Natural killer cell (primary cell): ENCODE data around the gene GRID1. TPM values are rescaled to one million over a fixed set of nuclear protein-coding genes. Genes with fewer than 3 reads are reported as not detected.

Source experiments
- ATAC-seq, 3 donors: fragments of 150-1000 bp in 2 of 3; fragments of 200-7000 bp in 1 of 3; cut with Tn5 transposase; 1 replicate in 1 of 3; 2 replicates in 2 of 3; pipeline ENCODE4 v1.10.0; 2021; ENCODE audit warnings: mild to moderate bottlenecking in 2 of 3, moderate library complexity in 2 of 3
- DNase-seq, 2 donors: peaks; one replicate each; pipeline versions ENCODE4 v3.0.0 to v3.0.0-alpha.2; 2013 to 2021; ENCODE audit warnings: mixed read lengths in 1 of 2
- H3K27ac ChIP-seq: one replicate; pipeline ENCODE4 v1.5.1; 2013; ENCODE audit warnings: mild to moderate bottlenecking, low read length
- H3K27me3 ChIP-seq: one replicate; pipeline ENCODE4 v1.6.1; 2013; ENCODE audit warnings: low read length; ENCODE audit not compliant: control insufficient read depth, insufficient read depth
- H3K36me3 ChIP-seq: one replicate; pipeline ENCODE4 v1.6.1; 2013; ENCODE audit warnings: low read length; ENCODE audit not compliant: control insufficient read depth, insufficient read depth
- H3K4me1 ChIP-seq: one replicate; pipeline ENCODE4 v1.6.1; 2013; ENCODE audit warnings: low read length; ENCODE audit not compliant: control insufficient read depth, insufficient read depth
- H3K4me3 ChIP-seq: one replicate; pipeline ENCODE4 v1.5.1; 2013; ENCODE audit warnings: low read length
- H3K9me3 ChIP-seq: one replicate; pipeline ENCODE4 v1.6.1; 2013; ENCODE audit warnings: low read length; ENCODE audit not compliant: control insufficient read depth, insufficient read depth
- H3K27ac Mint-ChIP-seq, 2 donors: one replicate each; pipeline ENCODE4 v1.8.0; 2022; ENCODE audit warnings: mild to moderate bottlenecking in 2 of 2, mixed read lengths in 2 of 2, moderate library complexity in 1 of 2
- H3K27me3 Mint-ChIP-seq, 2 donors: one replicate each; pipeline ENCODE4 v1.8.0; 2022; ENCODE audit warnings: low read depth in 2 of 2, mixed read lengths in 2 of 2
- H3K36me3 Mint-ChIP-seq: one replicate; pipeline ENCODE4 v1.8.0; 2022; ENCODE audit warnings: mixed read lengths
- H3K4me1 Mint-ChIP-seq, 2 donors: one replicate each; pipeline ENCODE4 v1.8.0; 2022; ENCODE audit warnings: mixed read lengths in 2 of 2
- H3K4me3 Mint-ChIP-seq: one replicate; pipeline ENCODE4 v1.8.0; 2022; ENCODE audit warnings: mild to moderate bottlenecking, moderate library complexity, mixed read lengths
- H3K9me3 Mint-ChIP-seq, 2 donors: one replicate each; pipeline ENCODE4 v1.8.0; 2022; ENCODE audit warnings: mixed read lengths in 2 of 2
- CTCF ChIP-seq: fragments of 200-600 bp; IDR thresholded peaks from one replicate; pipeline ENCODE4 v1.8.0; 2022; ENCODE audit warnings: antibody characterized with exemption
- WGBS: methylation state at CpG from one replicate; pipeline ENCODE4 v1.1.7; 2013; ENCODE audit warnings: missing lambda C conversion rate; ENCODE audit not compliant: insufficient coverage; 5-methylcytosine and 5-hydroxymethylcytosine counted together
- intact Hi-C: fragments of 100-400 bp; cut with micrococcal nuclease; formaldehyde crosslinking; loops from one replicate; pipeline ENCODE4 v1.14.2; 2022
- total RNA-seq, 4 donors: library from RNA; stranded (reverse); fragments of 120-200 nt in 1 of 4; gene quantifications; one replicate each; pipeline versions ENCODE4 v1.2.3 to v1.2.4, GENCODE V29; 2013 to 2022

Gene GRID1
- total RNA-seq, 3 donors from 2014 or later (not counting 1 experiment from before 2014, with no cell fraction given): not detected

DNA sequence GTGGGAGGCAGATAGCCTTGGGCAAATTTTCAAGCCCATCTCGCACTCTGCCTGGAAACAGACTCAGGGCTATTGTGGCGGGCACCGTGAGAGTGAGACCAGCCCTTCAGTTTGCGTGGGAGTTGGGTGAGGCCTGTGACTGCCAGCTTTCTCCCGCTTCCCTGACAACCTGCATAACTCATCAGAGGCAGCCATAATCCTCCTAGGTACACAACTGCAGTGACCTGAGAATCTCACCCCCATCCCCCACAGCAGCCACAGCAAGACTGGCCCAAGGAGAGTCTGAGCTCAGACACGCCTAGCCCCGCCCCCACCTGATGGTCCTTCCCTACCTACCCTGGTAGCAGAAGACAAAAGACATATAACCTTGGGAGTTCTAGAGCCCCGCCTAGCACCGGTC, 275.4 kb downstream of the GRID1 start:
- Mint-ChIP-seq H3K4me1 (no peaks in the 10 kb centered on the region), H3K9me3 (no peaks in the 10 kb centered on the region), H3K27me3 (peaks cover 12 to 14% of the 10 kb centered on the region in 2 donors), H3K27ac (no peak overlapping the region), H3K36me3 (no peaks in the 10 kb centered on the region), H3K4me3 (no peak overlapping the region)
- no peak for TF ChIP-seq CTCF
- Histone ChIP-seq H3K4me3 (no peak overlapping the region), H3K27me3 (no peaks in the 10 kb centered on the region), H3K9me3 (no peaks in the 10 kb centered on the region), H3K36me3 (no peaks in the 10 kb centered on the region), H3K4me1 (no peaks in the 10 kb centered on the region), H3K27ac (no peak overlapping the region)
- 91% methylated on average over 9 of the region's 9 CpGs for WGBS
- intact Hi-C loops: no loop called here
- no peak for DNase-seq
- ATAC-seq: no peak

DNA sequence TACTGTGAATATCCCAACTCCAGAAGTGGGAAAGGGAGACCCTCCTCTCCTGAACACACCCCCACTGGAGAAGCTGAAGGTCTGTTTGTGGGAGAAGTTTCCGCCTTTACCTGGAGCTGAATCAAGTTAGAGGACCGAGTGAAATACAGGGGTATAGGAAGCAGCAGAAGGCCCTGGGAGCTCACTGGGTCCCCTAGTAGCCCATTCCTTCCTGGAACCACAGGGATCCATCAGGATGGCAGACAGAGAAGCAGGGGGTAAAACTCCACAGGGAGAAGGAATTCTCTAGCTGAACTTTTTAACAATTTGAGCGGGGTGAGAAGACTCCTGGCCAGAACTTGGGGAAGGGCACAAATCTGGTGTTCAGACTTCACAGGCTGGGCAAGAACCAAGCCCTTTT, 275.8 kb downstream of the GRID1 start:
- Histone ChIP-seq H3K36me3 (no peaks in the 10 kb centered on the region), H3K4me3 (no peak overlapping the region), H3K27me3 (no peaks in the 10 kb centered on the region), H3K9me3 (no peaks in the 10 kb centered on the region), H3K27ac (no peak overlapping the region), H3K4me1 (no peaks in the 10 kb centered on the region)
- no peak for TF ChIP-seq CTCF
- no peak for DNase-seq
- no peaks in the 10 kb centered on the region for H3K9me3 Mint-ChIP-seq
- H3K36me3 Mint-ChIP-seq: no peaks in the 10 kb centered on the region
- no peak overlapping the region for H3K4me3 Mint-ChIP-seq
- no peak for ATAC-seq
- 90% methylated on average over 3 of the region's 3 CpGs for whole genome bisulfite sequencing
- peaks cover 14 to 15% of the 10 kb centered on the region in 2 donors for H3K27me3 Mint-ChIP-seq
- H3K27ac Mint-ChIP-seq: no peak overlapping the region
- intact Hi-C loops: no loop called here
- H3K4me1 Mint-ChIP-seq: no peaks in the 10 kb centered on the region

- 61% methylated on average over 9 of the region's 9 CpGs for WGBS
- Histone ChIP-seq H3K9me3 (no peaks in the 10 kb centered on the region), H3K4me1 (no peaks in the 10 kb centered on the region), H3K27me3 (no peaks in the 10 kb centered on the region), H3K36me3 (no peaks in the 10 kb centered on the region), H3K27ac (no peak overlapping the region), H3K4me3 (no peak overlapping the region)
- ATAC-seq: no peak
- H3K36me3 Mint-ChIP-seq: no peaks in the 10 kb centered on the region
- intact Hi-C loops: no loop called here
- no peak overlapping the region for H3K27ac Mint-ChIP-seq
- H3K4me1 Mint-ChIP-seq: no peaks in the 10 kb centered on the region
- DNase-seq: no peak
- no peak for TF ChIP-seq CTCF
- peaks cover 8 to 17% of the 10 kb centered on the region in 2 donors for H3K27me3 Mint-ChIP-seq
- H3K9me3 Mint-ChIP-seq: no peaks in the 10 kb centered on the region
- H3K4me3 Mint-ChIP-seq: no peak overlapping the region
Observed at GRCh38 chr10:86087716-86088115, 278.9 kb downstream of the GRID1 start.

DNA sequence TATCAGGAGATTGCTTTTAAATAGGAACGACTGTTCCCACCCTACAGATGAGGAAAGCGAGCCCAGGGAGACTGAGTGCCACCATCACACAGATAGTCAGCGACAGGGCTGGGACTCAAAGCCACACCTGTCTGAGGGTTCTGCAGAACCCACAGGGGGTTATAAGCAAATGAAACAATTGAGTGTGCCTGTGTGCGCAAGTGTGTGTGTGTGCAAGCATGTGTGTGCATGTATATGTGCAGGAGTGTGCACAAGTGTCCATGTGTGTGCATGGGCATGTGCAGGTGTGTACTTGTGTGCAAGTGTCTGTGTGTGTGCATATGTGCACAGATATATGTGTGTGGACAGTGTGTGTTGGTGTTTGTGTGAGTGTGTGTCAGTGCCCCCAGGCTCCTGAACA, 280.2 kb downstream of the GRID1 start:
- no peaks in the 10 kb centered on the region for H3K9me3 Mint-ChIP-seq
- Histone ChIP-seq H3K27me3 (no peaks in the 10 kb centered on the region), H3K4me1 (no peaks in the 10 kb centered on the region), H3K9me3 (no peaks in the 10 kb centered on the region), H3K4me3 (no peak overlapping the region), H3K36me3 (no peaks in the 10 kb centered on the region), H3K27ac (no peak overlapping the region)
- intact Hi-C loops: no loop called here
- H3K27me3 Mint-ChIP-seq: peaks cover 8 to 16% of the 10 kb centered on the region in 2 donors
- no peaks in the 10 kb centered on the region for H3K36me3 Mint-ChIP-seq
- ATAC-seq (no peak), DNase-seq (no peak)
- H3K4me3 Mint-ChIP-seq: no peak overlapping the region
- H3K4me1 Mint-ChIP-seq: no peaks in the 10 kb centered on the region
- no peak for TF ChIP-seq CTCF
- no peak overlapping the region for H3K27ac Mint-ChIP-seq
- 93% methylated on average over 4 of the region's 4 CpGs for WGBS
